ENCODE results near the gene PEF1.

The PEF1 gene

GRCh38 chr1:31667065-31667785 is 22.5 kb upstream of the PEF1 start:
- Mint-ChIP-seq H3K9me3 (no peaks in the 10 kb centered on the region), H3K27ac (no peak overlapping the region), H3K4me1 (peaks cover 10 to 16% of the 10 kb centered on the region in 2 donors), H3K36me3 (no peaks in the 10 kb centered on the region), H3K4me3 (no peak overlapping the region), H3K27me3 (peaks cover 36 to 41% of the 10 kb centered on the region in 2 donors)
- DNase-seq (no peak), ATAC-seq (replicated peaks) (no peak)

DNA sequence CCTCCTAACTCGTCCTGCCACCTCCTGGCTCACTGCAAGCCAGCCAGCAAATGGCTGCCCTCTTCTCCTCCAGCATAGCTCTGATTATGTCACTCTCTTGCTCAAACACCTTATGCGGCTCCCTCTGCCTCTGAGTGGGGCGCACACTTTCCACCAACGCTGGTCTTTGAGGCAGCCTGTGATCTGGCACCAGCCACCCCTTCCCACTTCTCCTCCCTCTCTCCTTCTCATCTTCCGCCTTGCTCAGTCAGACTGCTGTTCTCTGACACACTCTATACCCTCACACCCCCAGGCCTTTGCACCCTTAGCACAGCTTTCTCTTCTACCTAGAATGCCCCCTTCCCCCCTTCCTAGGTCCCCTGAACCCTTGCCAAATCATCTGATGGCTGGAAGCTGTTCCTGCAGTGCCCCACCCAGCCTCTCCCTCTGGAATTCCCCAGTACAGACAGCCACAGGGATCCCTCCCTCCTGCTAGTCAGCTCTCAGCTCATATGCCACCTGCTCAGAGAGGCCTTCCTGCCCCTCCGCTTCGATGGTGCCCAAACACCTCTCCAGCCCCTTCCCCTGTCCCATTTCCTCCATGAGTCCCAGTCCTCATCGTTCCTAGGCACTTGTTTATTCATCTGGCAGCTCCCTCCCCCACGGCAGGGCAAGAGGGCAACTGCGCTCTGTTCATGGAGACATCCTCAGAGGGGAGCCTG is 21.7 kb upstream of the PEF1 start:
- H3K27ac Mint-ChIP-seq, result no peak overlapping the region
- no peaks in the 10 kb centered on the region for H3K36me3 Mint-ChIP-seq
- no peak overlapping the region for H3K4me3 Mint-ChIP-seq

GRCh38 chr1:31665234-31665878 is 20.7 kb upstream of the PEF1 start:
- no peaks in the 10 kb centered on the region for H3K9me3 Mint-ChIP-seq
- no peak overlapping the region for H3K4me3 Mint-ChIP-seq
- H3K4me1 Mint-ChIP-seq, result peaks cover 9 to 16% of the 10 kb centered on the region in 2 donors
- H3K27ac Mint-ChIP-seq, result no peak overlapping the region
- peaks cover 22 to 31% of the 10 kb centered on the region in 2 donors for H3K27me3 Mint-ChIP-seq
- H3K36me3 Mint-ChIP-seq, result no peaks in the 10 kb centered on the region
- DNase-seq, result no peak
- ATAC-seq (replicated peaks), result no peak

More for the DNA sequence above, 21.7 kb upstream of the PEF1 start:
- no peak for DNase-seq
- ATAC-seq (replicated peaks), result no peak
- Mint-ChIP-seq H3K4me1 (peaks cover 10 to 16% of the 10 kb centered on the region in 2 donors), H3K9me3 (no peaks in the 10 kb centered on the region), H3K27me3 (peaks cover 30 to 41% of the 10 kb centered on the region in 2 donors)

GRCh38 chr1:31664528-31664927 is 19.9 kb upstream of the PEF1 start:
- no peak for ATAC-seq (replicated peaks)
- Mint-ChIP-seq H3K9me3 (no peaks in the 10 kb centered on the region), H3K27me3 (peaks cover 14 to 23% of the 10 kb centered on the region in 2 donors), H3K4me1 (peaks cover 5 to 11% of the 10 kb centered on the region in 2 donors), H3K4me3 (no peak overlapping the region), H3K36me3 (no peaks in the 10 kb centered on the region), H3K27ac (no peak overlapping the region)
- no peak for DNase-seq

DNA sequence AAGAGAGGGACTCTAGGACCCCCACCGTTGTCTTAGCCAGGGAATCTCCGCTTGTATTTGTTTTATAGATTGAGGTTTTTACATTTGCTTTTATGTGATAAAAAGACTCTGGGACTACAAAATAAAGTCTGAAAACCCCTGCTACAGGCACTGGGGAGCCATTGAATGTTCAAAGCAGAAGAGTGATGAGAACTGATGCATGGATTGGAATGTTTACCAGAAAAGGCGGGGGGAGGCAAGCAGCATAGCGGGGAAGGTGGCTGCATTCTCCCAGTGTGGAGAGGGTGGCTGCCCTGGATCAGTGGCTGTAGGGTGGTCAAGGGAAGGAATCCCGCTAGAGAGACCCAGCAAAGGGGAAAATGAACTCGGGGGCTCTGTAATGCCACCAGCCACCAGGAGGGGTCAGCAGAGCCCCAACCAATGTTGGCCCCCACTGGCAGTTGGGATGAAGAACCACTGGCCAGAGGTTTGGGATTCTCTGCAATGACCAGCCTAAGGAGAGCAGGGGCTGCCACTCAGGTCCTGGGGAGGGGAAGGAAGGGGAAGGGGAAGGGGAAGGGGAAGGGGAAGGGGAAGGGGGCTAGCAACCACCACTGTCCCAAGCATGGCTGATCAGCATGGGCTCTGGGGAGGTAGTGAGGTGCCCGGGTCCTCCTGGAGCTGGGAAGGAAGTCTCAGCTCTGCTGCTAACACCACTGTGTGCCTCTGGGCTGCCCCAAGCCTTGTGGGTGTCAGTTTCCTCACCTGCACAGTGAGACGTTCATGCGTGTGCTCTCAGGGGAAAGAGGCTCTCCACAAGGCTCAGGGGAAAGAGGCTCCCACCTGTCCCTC is 19.2 kb upstream of the PEF1 start:
- peaks cover 3 to 9% of the 10 kb centered on the region in 2 donors for H3K4me1 Mint-ChIP-seq
- no peak overlapping the region for H3K4me3 Mint-ChIP-seq
- H3K27ac Mint-ChIP-seq, result no peak overlapping the region
- H3K9me3 Mint-ChIP-seq, result no peaks in the 10 kb centered on the region
- DNase-seq (peak; percentile 29), ATAC-seq (replicated peaks) (peak; percentile 35 to 50)
- peaks cover 8 to 16% of the 10 kb centered on the region in 2 donors for H3K27me3 Mint-ChIP-seq
- no peaks in the 10 kb centered on the region for H3K36me3 Mint-ChIP-seq

- Mint-ChIP-seq H3K4me3 (no peak overlapping the region), H3K27ac (no peak overlapping the region), H3K9me3 (no peaks in the 10 kb centered on the region), H3K4me1 (peaks cover 3 to 9% of the 10 kb centered on the region in 2 donors), H3K27me3 (peaks cover 9 to 14% of the 10 kb centered on the region in 2 donors), H3K36me3 (no peaks in the 10 kb centered on the region)
- DNase-seq (no peak), ATAC-seq (replicated peaks) (no peak)
Measured at GRCh38 chr1:31662463-31662862, 17.8 kb upstream of the PEF1 start.

DNA sequence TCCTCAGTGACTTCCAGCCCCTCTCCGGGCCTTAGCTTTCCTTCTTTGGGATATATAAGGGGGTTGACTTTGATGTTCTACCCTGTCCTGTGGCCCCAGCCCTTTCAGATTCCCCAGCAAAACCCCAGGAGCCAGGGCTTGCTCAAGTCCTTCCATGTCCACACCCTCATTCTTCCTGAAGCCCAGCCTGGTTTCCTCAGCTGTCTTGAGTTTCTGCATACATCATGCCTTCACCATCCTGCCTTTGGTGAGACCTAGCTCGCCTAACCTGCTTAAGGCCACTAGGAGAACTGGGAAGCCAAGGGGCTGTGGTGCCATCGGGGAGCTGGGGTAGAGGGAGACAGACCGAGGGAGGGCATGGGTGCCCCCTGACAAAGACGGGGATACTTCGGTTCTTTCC is 17.2 kb upstream of the PEF1 start:
- Mint-ChIP-seq H3K36me3 (no peaks in the 10 kb centered on the region), H3K27ac (no peak overlapping the region), H3K9me3 (no peaks in the 10 kb centered on the region), H3K27me3 (peaks cover 9 to 14% of the 10 kb centered on the region in 2 donors), H3K4me3 (no peak overlapping the region), H3K4me1 (peaks cover 3 to 9% of the 10 kb centered on the region in 2 donors)
- ATAC-seq (replicated peaks), result no peak
- no peak for DNase-seq

- DNase-seq (no peak), ATAC-seq (replicated peaks) (no peak)
- H3K4me1 Mint-ChIP-seq, result peaks cover 3 to 9% of the 10 kb centered on the region in 2 donors
- H3K4me3 Mint-ChIP-seq, result no peak overlapping the region
- peaks cover 10 to 21% of the 10 kb centered on the region in 2 donors for H3K27me3 Mint-ChIP-seq
- H3K9me3 Mint-ChIP-seq, result no peaks in the 10 kb centered on the region
- H3K27ac Mint-ChIP-seq, result no peak overlapping the region
- no peaks in the 10 kb centered on the region for H3K36me3 Mint-ChIP-seq
Measured at GRCh38 chr1:31660871-31661455, 16.3 kb upstream of the PEF1 start.

GRCh38 chr1:31659889-31660288 is 15.2 kb upstream of the PEF1 start:
- ATAC-seq (replicated peaks) (no peak), DNase-seq (no peak)
- no peak overlapping the region for H3K4me3 Mint-ChIP-seq
- H3K27me3 Mint-ChIP-seq, result peaks cover 17 to 30% of the 10 kb centered on the region in 2 donors
- no peaks in the 10 kb centered on the region for H3K36me3 Mint-ChIP-seq
- no peak overlapping the region for H3K27ac Mint-ChIP-seq
- H3K4me1 Mint-ChIP-seq, result peaks cover 3 to 9% of the 10 kb centered on the region in 2 donors
- H3K9me3 Mint-ChIP-seq, result no peaks in the 10 kb centered on the region

DNA sequence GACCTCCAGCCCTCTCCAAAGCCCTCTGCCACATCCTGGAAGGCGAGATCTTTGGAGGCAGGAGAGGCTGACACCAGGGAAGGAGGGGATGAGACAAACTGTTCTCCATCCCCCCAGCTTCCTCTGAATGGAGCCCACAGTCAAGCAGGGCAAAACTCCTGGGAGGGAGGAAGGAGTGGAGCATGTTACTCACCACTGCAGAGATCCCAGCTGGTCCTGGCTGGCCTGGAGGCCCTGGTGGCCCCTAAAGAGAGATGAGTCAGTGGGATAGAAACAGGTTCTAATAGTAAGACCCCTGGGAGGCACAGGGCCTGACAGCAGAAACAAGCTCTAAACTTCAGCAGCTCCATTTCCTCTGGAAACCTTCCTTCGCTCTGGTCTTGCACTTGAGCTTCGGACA is 14.0 kb upstream of the PEF1 start:
- no peak for DNase-seq
- no peaks in the 10 kb centered on the region for H3K36me3 Mint-ChIP-seq

DNA sequence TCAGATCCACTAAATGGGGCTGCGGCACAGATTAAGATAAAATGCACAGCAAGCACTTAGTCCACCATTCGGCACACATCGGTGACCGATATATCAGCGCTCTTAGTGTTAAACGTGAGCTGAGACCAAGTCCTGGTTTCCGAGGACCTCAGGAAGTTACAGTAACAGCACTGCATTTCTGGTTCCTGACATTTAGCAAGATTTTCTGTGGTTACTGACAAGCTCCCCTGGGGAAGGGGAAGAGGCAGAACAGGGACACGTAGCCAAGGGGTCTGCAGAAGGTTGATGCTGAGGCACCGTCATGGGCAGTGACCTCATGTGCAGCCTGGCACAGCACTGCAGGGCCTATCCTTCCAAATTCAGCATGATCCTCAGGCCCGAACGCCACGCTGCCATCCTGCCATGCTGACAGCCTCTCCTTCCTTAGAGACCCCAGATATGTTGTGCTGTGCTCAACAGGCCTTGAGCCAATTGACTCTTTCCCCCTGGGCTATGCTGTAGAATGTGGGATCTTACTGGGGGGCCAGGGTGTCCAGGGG is 13.4 kb upstream of the PEF1 start:
- H3K27me3 Mint-ChIP-seq, result peaks cover 15 to 27% of the 10 kb centered on the region in 2 donors
- no peak for DNase-seq
- ATAC-seq (replicated peaks), result no peak
- peaks cover 3 to 5% of the 10 kb centered on the region in 2 donors for H3K4me1 Mint-ChIP-seq
- no peak overlapping the region for H3K27ac Mint-ChIP-seq
- no peaks in the 10 kb centered on the region for H3K36me3 Mint-ChIP-seq
- no peak overlapping the region for H3K4me3 Mint-ChIP-seq
- H3K9me3 Mint-ChIP-seq, result no peaks in the 10 kb centered on the region

More for the DNA sequence above, 14.0 kb upstream of the PEF1 start:
- no peaks in the 10 kb centered on the region for H3K9me3 Mint-ChIP-seq
- H3K27ac Mint-ChIP-seq, result no peak overlapping the region
- no peak overlapping the region for H3K4me3 Mint-ChIP-seq
- peaks cover 17 to 30% of the 10 kb centered on the region in 2 donors for H3K27me3 Mint-ChIP-seq
- ATAC-seq (replicated peaks), result no peak
- peaks cover 3 to 7% of the 10 kb centered on the region in 2 donors for H3K4me1 Mint-ChIP-seq

- peaks cover 13 to 22% of the 10 kb centered on the region in 2 donors for H3K27me3 Mint-ChIP-seq
Measured at GRCh38 chr1:31657020-31657804, 12.5 kb upstream of the PEF1 start.

DNA sequence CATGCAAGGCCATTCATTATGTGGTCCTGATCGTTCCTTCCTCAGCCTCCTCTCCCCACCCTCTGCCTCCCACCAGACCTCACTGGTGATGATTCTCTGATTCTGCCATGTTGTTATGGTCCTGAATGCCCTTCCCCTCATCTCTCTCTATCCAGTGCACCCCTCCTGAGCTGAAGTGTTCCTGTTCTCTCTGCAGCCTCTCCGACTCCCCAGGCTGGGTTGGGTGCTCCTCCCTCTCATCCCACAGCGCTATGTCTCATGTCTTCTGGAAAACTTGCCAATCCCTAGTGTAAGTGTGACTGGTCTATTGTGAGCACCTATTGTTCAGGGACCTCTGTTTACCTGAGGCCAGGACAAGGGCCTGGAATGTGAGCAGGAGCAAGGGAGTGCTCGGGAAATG is 11.1 kb upstream of the PEF1 start:
- no peaks in the 10 kb centered on the region for H3K9me3 Mint-ChIP-seq
- H3K27ac Mint-ChIP-seq, result no peak overlapping the region
- ATAC-seq (replicated peaks) (no peak), DNase-seq (no peak)
- peaks cover 3 to 5% of the 10 kb centered on the region in 2 donors for H3K4me1 Mint-ChIP-seq
- no peaks in the 10 kb centered on the region for H3K36me3 Mint-ChIP-seq
- H3K27me3 Mint-ChIP-seq, result peaks cover 13 to 22% of the 10 kb centered on the region in 2 donors
- no peak overlapping the region for H3K4me3 Mint-ChIP-seq

More at GRCh38 chr1:31657020-31657804, 12.5 kb upstream of the PEF1 start:
- no peaks in the 10 kb centered on the region for H3K36me3 Mint-ChIP-seq
- no peaks in the 10 kb centered on the region for H3K9me3 Mint-ChIP-seq
- DNase-seq, result no peak
- ATAC-seq (replicated peaks), result no peak
- no peak overlapping the region for H3K27ac Mint-ChIP-seq
- H3K4me3 Mint-ChIP-seq, result no peak overlapping the region
- peaks cover 3 to 5% of the 10 kb centered on the region in 2 donors for H3K4me1 Mint-ChIP-seq
